ENCODE data around the gene PPP1R3D. TPM values are rescaled to one million over a fixed set of nuclear protein-coding genes. Genes with fewer than 3 reads are reported as not detected.
A peak's percentile ranks its signal among the peaks of the same experiment; 100 is the strongest.

The PPP1R3D gene
- total and polyA plus RNA-seq, 2 of the 13 experiments (the other 11 are each of a cell fraction or from before 2014, with no cell fraction given), result 1.2 to 3.7 TPM

GRCh38 chr20:59933849-59934585 lies 6.1 kb downstream of the PPP1R3D start (continued):
- no peak for TF ChIP-seq PHF5A (CRISPR knock-in tag; IDR thresholded peaks at IDR 0.05; ENCODE audit: low read depth, unreplicated experiment)
- TF ChIP-seq ZNF430 (CRISPR knock-in tag; IDR thresholded peaks at IDR 0.05), result no peak
- no peak for TF ChIP-seq CREM (IDR thresholded peaks at IDR 0.05)
- no peak for TF ChIP-seq CREM (CRISPR knock-in tag; IDR thresholded peaks at IDR 0.05)
- no peak for TF ChIP-seq ZBTB46 (CRISPR knock-in tag; IDR thresholded peaks at IDR 0.05; ENCODE audit: borderline replicate concordance)
- TF ChIP-seq ZNF784 (CRISPR knock-in tag; IDR thresholded peaks at IDR 0.05; ENCODE audit: borderline replicate concordance), result no peak
- no peak for TF ChIP-seq MXD1 (CRISPR knock-in tag; IDR thresholded peaks at IDR 0.05)
- no peak for TF ChIP-seq SOX6 (IDR thresholded peaks at IDR 0.05)
- TF ChIP-seq SOX6 (CRISPR knock-in tag; IDR thresholded peaks at IDR 0.05), result no peak
- no peak; the same call in 1 of the 2 replicates for TF ChIP-seq BORCS8-MEF2B (CRISPR knock-in tag; IDR thresholded peaks at IDR 0.05)
- no peak for TF ChIP-seq IKZF5 (CRISPR knock-in tag; IDR thresholded peaks at IDR 0.05)
- TF ChIP-seq ZNF124 (CRISPR knock-in tag; IDR thresholded peaks at IDR 0.05), result no peak
- TF ChIP-seq ARID3A (IDR thresholded peaks at IDR 0.05; ENCODE audit: low read depth, low read length), result no peak
- no peak for TF ChIP-seq ZNF33A (CRISPR knock-in tag; IDR thresholded peaks at IDR 0.05; ENCODE audit: borderline replicate concordance)
- 0 out of 2 replicates have a peak, but pooled peaks have one; percentile 28 for TF ChIP-seq HDAC2 (CRISPR knock-in tag; IDR thresholded peaks at IDR 0.05)
- TF ChIP-seq BCL3 (CRISPR knock-in tag; IDR thresholded peaks at IDR 0.05), result no peak; the same call in 1 of the 2 replicates
- TF ChIP-seq MED13 (CRISPR knock-in tag; IDR thresholded peaks at IDR 0.05), result no peak
- TF ChIP-seq MAFG (CRISPR knock-in tag; IDR thresholded peaks at IDR 0.05), result no peak
- no peak for TF ChIP-seq MEIS2 (CRISPR knock-in tag; IDR thresholded peaks at IDR 0.05)
- no peak for TF ChIP-seq ELK4 (CRISPR knock-in tag; IDR thresholded peaks at IDR 0.05; ENCODE audit: borderline replicate concordance)
- no peak for TF ChIP-seq SNAPC5 (CRISPR knock-in tag; IDR thresholded peaks at IDR 0.05; ENCODE audit: borderline replicate concordance)

All from HepG2 (cell line).